Neural cell (in vitro differentiated cells): ENCODE data around the gene PRIMPOL. TPM values are rescaled to one million over a fixed set of nuclear protein-coding genes. Genes with fewer than 3 reads are reported as not detected.

Experiments used
- H2AFZ ChIP-seq: fragments of 200-600, 300-800 bp; sonication (generic), shearing (Covaris generic); 2 replicates; pipeline ENCODE4 v1.6.0; 2014; ENCODE audit warnings: low read depth, mild to moderate bottlenecking, antibody characterized with exemption, low read length, moderate library complexity
- H3F3A ChIP-seq: fragments of 200-600 bp; shearing (Covaris generic); 2 replicates; pipeline ENCODE4 v1.6.1; 2016; ENCODE audit warnings: mild to moderate bottlenecking, moderate library complexity, mixed read lengths, antibody characterized with exemption, low read length; ENCODE audit not compliant: insufficient read depth, poor library complexity, severe bottlenecking
- H3K27ac ChIP-seq: fragments of 200-600, 300-800 bp; sonication (generic), shearing (Covaris generic); 2 replicates; pipeline ENCODE4 v1.5.1; 2014; ENCODE audit warnings: mild to moderate bottlenecking, low read length, moderate library complexity
- H3K27me3 ChIP-seq: fragments of 300-800, 200-600 bp; sonication (generic), shearing (Covaris generic); 2 replicates; pipeline ENCODE4 v1.6.0; 2014; ENCODE audit warnings: mild to moderate bottlenecking, low read depth, low read length, moderate library complexity; ENCODE audit not compliant: insufficient read depth
- H3K36me3 ChIP-seq: fragments of 300-800, 200-600 bp; sonication (generic), shearing (Covaris generic); 2 replicates; pipeline ENCODE4 v1.5.1; 2014; ENCODE audit warnings: mild to moderate bottlenecking, antibody characterized with exemption, low read length, moderate library complexity; ENCODE audit not compliant: insufficient read depth
- H3K4me2 ChIP-seq: fragments of 300-800, 200-600 bp; sonication (generic), shearing (Covaris generic); 2 replicates; pipeline ENCODE4 v1.6.0; 2014; ENCODE audit warnings: mild to moderate bottlenecking, low read length
- H3K4me3 ChIP-seq: fragments of 300-800, 200-600 bp; sonication (generic), shearing (Covaris generic); 2 replicates; pipeline ENCODE4 v1.5.1; 2014; ENCODE audit warnings: mild to moderate bottlenecking, low read length, moderate library complexity
- H3K79me2 ChIP-seq: fragments of 200-600 bp; shearing (Covaris generic); replicated peaks from 2 replicates; pipeline ENCODE4 v1.6.0; 2014; ENCODE audit warnings: mild to moderate bottlenecking, low read length, moderate library complexity; ENCODE audit not compliant: insufficient read depth
- H3K9ac ChIP-seq: fragments of 300-800, 200-600 bp; sonication (generic), shearing (Covaris generic); 2 replicates; pipeline ENCODE4 v1.6.1; 2016; ENCODE audit warnings: mild to moderate bottlenecking, low read length, mixed read lengths
- H3K9me2 ChIP-seq: fragments of 200-600 bp; shearing (Covaris generic); 2 replicates; pipeline ENCODE4 v1.6.1; 2016; ENCODE audit warnings: mild to moderate bottlenecking, low read length, mixed read lengths; ENCODE audit not compliant: insufficient read depth
- H3K9me3 ChIP-seq: fragments of 200-600, 300-800 bp; sonication (generic), shearing (Covaris generic); 2 replicates; pipeline ENCODE4 v1.6.1; 2016; ENCODE audit warnings: mild to moderate bottlenecking, mixed run types, low read length, moderate library complexity, mixed read lengths
- H4K20me1 ChIP-seq: fragments of 200-600 bp; shearing (Covaris generic); 2 replicates; pipeline ENCODE4 v1.6.1; 2016; ENCODE audit warnings: mild to moderate bottlenecking, mixed run types; ENCODE audit not compliant: insufficient read depth
- CTCF ChIP-seq: fragments of 450-650 bp; IDR thresholded peaks from 2 replicates; pipeline ENCODE4 v1.5.1; 2014; ENCODE audit warnings: antibody characterized with exemption, mild to moderate bottlenecking, moderate library complexity; ENCODE audit not compliant: poor library complexity, severe bottlenecking
- EP300 ChIP-seq: fragments of 450-650 bp; conservative IDR thresholded peaks from 2 replicates; pipeline ENCODE4 v1.6.1; 2014; ENCODE audit warnings: antibody characterized with exemption, mild to moderate bottlenecking, moderate library complexity; ENCODE audit not compliant: poor library complexity, severe bottlenecking
- EZH2 ChIP-seq: fragments of 200-600, 300-800 bp; shearing (Covaris generic), sonication (generic); IDR thresholded peaks from 2 replicates; pipeline ENCODE4 v1.6.1; 2014; ENCODE audit warnings: antibody characterized with exemption, low read length, borderline replicate concordance, mild to moderate bottlenecking; ENCODE audit not compliant: insufficient read depth, poor library complexity, severe bottlenecking
- MXI1 ChIP-seq: fragments of 450-650 bp; conservative IDR thresholded peaks from 2 replicates; pipeline ENCODE4 v1.6.1; 2014; ENCODE audit warnings: antibody characterized with exemption, mild to moderate bottlenecking; ENCODE audit not compliant: poor library complexity, severe bottlenecking
- POLR2AphosphoS5 ChIP-seq: IDR thresholded peaks from 2 replicates; pipeline ENCODE4 v1.6.1; 2012
- RAD21 ChIP-seq: fragments of 450-650 bp; conservative IDR thresholded peaks from 2 replicates; pipeline ENCODE4 v1.6.1; 2014; ENCODE audit warnings: antibody characterized with exemption, mild to moderate bottlenecking, moderate library complexity
- REST ChIP-seq: IDR thresholded peaks from 2 replicates; pipeline ENCODE4 v1.6.1; 2012; ENCODE audit warnings: borderline replicate concordance
- SMC3 ChIP-seq: fragments of 450-650 bp; conservative IDR thresholded peaks from 2 replicates; pipeline ENCODE4 v1.6.1; 2014; ENCODE audit warnings: antibody characterized with exemption, mild to moderate bottlenecking, moderate library complexity; ENCODE audit not compliant: poor library complexity
- TAF1 ChIP-seq: IDR thresholded peaks from 2 replicates; pipeline ENCODE4 v1.6.1; 2012; ENCODE audit warnings: low read depth
- polyA plus RNA-seq: library from polyadenylated mRNA; depleted of rRNA; stranded (reverse); fragments of >200 nt; gene quantifications from 2 replicates; pipeline ENCODE4 v1.2.3, GENCODE V29; 2014

PRIMPOL gene
- polyA plus RNA-seq, 1 donor from 2014 or later = 23.6 TPM

- H4K20me1 ChIP-seq = no peaks in the 10 kb centered on the region
- no peak for TF ChIP-seq SMC3
- no peak for TF ChIP-seq MXI1
- H3K4me2 ChIP-seq = no peak overlapping the region
- H3K27ac ChIP-seq = no peak overlapping the region
- no peaks in the 10 kb centered on the region for H3F3A ChIP-seq
- H3K9me3 ChIP-seq = no peaks in the 10 kb centered on the region
- H3K27me3 ChIP-seq = no peaks in the 10 kb centered on the region
- peaks cover 6% of the 10 kb centered on the region for H3K36me3 ChIP-seq
- no peak overlapping the region for H3K4me3 ChIP-seq
- no peaks in the 10 kb centered on the region for H3K9me2 ChIP-seq
- no peaks in the 10 kb centered on the region for H3K79me2 ChIP-seq
- no peak overlapping the region for H2AFZ ChIP-seq
- no peak overlapping the region for H3K9ac ChIP-seq
Observed at GRCh38 chr4:184697956-184698355, 48.4 kb downstream of the PRIMPOL start.

- Histone ChIP-seq H3K36me3 (no peaks in the 10 kb centered on the region), H3K9me3 (no peaks in the 10 kb centered on the region), H3K79me2 (no peaks in the 10 kb centered on the region), H3F3A (no peaks in the 10 kb centered on the region), H3K4me2 (no peak overlapping the region), H4K20me1 (no peaks in the 10 kb centered on the region), H2AFZ (no peak overlapping the region), H3K9ac (no peak overlapping the region), H3K9me2 (no peaks in the 10 kb centered on the region), H3K4me3 (no peak overlapping the region), H3K27me3 (no peaks in the 10 kb centered on the region), H3K27ac (no peak overlapping the region)
- no peak for TF ChIP-seq CTCF
- no peak for TF ChIP-seq TAF1
- TF ChIP-seq MXI1 = no peak
- TF ChIP-seq SMC3 = no peak
- TF ChIP-seq REST = no peak
- TF ChIP-seq POLR2AphosphoS5 = no peak
- no peak for TF ChIP-seq EZH2
- TF ChIP-seq RAD21 = no peak
- no peak for TF ChIP-seq EP300
Observed at GRCh38 chr4:184699941-184700340, 50.4 kb downstream of the PRIMPOL start.

GRCh38 chr4:184702114-184702513, 52.6 kb downstream of the PRIMPOL start:
- no peaks in the 10 kb centered on the region for H3F3A ChIP-seq
- H3K79me2 ChIP-seq = no peaks in the 10 kb centered on the region
- H3K27me3 ChIP-seq = no peaks in the 10 kb centered on the region
- H3K27ac ChIP-seq = no peak overlapping the region
- TF ChIP-seq POLR2AphosphoS5 = no peak
- TF ChIP-seq MXI1 = no peak
- no peak for TF ChIP-seq EP300
- no peak for TF ChIP-seq TAF1
- TF ChIP-seq REST = no peak
- TF ChIP-seq CTCF = no peak
- TF ChIP-seq EZH2 = no peak
- no peak for TF ChIP-seq SMC3
- no peak for TF ChIP-seq RAD21
- H3K9ac ChIP-seq = no peak overlapping the region
- H4K20me1 ChIP-seq = no peaks in the 10 kb centered on the region
- no peak overlapping the region for H2AFZ ChIP-seq
- no peaks in the 10 kb centered on the region for H3K36me3 ChIP-seq
- H3K4me2 ChIP-seq = no peak overlapping the region
- H3K9me3 ChIP-seq = no peaks in the 10 kb centered on the region
- no peak overlapping the region for H3K4me3 ChIP-seq
- no peaks in the 10 kb centered on the region for H3K9me2 ChIP-seq
